ENCODE data around the gene GABRG2.

GRCh38 chr5:162067655-162068411, at the start of gene GABRG2:
- TF ChIP-seq CTCF (IDR thresholded peaks at IDR 0.05; ENCODE audit: poor library complexity) (no peak), EZH2 (IDR thresholded peaks at IDR 0.05; ENCODE audit: borderline replicate concordance) (no peak)

Measured in hepatocyte (in vitro differentiated cells).